ENCODE data around the gene MAP2K5.

MAP2K5 gene

DNA sequence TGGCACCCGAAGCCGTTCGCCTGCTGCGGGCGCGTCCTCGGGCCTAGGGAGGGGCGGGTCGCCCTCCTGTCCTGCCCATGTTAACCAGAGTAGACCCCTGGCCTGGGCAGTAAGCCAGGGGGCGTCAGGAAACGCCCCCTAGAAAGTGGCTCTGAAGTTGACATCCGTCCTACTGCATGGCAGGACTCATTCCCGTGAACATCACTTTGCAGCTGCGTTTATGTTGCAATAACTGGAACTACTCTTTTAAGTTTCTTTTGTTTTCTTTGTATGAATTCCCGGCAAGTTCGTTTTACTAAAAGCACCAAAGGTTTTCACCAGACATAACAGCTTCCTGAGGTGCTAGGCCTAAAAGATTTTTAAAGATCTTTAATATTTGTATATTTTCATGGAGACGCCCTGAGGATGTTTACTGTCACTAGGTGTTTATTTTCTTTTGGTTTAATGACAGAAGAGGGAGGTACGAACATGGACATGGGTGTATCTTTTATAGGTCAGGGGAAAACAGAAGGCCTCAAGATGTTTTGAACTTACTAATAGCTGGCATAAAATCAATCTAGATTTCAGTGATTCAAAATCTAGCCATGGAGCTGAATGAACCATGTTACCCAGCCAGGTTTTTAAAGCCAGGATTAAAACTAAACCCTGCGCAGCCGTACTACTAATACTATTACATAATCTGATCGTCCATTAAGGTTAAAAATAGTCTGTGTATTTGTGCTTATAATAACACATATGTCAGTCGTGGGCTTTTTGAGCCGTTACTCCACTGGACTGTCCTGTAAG, 20.5 kb upstream of the MAP2K5 start:
- DNase-seq, result no peak

GRCh38 chr15:67523330-67523729, 19.2 kb upstream of the MAP2K5 start:
- DNase-seq, result no peak

- DNase-seq, result no peak
Measured at GRCh38 chr15:67524235-67524634, 18.3 kb upstream of the MAP2K5 start.

DNA sequence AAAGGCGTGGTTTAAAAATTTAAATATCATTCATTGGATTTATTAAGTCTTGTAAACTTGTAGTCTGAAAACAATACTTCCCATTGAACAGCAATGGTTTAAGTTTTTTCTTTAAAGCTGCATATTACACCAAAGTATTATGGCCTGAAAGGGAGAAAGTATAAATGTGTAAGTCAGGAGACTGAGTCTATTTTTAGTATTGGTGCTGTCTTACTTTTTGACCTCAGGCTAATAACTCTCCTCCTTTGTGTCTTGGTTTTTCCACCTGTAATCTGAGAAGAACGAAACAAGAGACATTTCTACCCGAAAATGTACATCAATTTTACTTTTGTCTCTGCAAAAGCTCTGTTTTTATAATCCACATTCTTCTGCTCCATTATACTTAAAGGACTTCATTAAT, 14.0 kb upstream of the MAP2K5 start:
- no peak for DNase-seq

- no peak for DNase-seq
Measured at GRCh38 chr15:67531379-67531914, 11.1 kb upstream of the MAP2K5 start.

DNA sequence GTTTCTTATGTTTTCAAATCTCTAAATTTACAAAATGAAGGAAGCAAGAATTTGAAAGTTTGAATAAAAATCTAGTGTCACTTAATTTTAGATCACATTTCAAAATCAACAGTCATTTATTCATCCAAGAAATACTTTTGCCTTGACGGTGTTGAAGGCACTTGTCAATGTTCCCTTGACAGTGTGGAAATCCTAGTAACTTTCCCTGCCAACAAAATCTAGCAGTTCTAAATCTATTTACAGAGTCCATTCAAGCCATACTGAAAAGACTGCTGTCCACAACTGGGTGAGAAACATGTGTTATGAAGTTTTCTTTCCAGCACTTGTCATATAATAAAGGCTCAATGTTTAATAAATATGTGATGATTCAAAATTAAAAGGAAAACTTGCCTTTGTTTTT, 8.6 kb upstream of the MAP2K5 start:
- DNase-seq, result no peak

DNA sequence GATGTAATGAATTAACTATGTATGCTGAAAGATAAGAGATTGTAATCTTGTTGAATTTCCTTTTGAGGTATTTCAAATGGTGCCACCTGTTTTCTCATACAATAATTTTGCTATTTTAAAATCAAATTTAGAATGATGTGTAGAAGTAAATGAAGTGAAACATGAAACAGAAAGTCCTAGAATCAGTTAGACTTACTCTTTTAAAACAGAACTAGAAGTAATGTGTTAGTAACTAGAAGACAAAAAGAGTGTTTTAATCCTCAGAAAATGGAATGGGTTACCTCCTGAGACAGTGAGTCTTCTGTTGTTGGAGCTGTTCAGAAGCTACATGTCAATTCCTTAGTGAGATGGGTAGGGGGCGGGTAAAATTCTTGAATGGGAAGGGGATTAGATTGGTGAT, 8.1 kb upstream of the MAP2K5 start:
- no peak for DNase-seq

DNA sequence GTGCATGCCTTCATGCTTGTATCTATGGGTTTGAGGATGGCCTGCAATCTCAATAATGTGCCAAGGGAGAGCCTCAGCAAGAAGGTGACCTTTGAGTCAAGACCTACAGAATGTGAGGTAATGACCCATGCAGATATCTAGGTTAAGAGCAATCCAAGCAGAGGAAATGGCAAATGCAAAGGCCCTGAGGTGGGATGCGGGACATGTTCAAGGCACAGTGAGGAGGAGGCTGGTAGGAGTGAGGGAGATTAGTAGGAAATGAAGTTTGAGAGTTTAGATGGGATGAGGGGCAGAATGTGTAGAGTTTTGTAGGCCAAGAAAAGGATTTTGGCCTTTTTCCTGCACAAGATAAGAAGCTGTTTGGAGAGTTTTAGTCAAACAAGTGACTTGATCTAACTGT, 4.7 kb upstream of the MAP2K5 start:
- no peak for DNase-seq

GRCh38 chr15:67543348-67543718, 830 bp downstream of the MAP2K5 start:
- DNase-seq, result no peak

DNA sequence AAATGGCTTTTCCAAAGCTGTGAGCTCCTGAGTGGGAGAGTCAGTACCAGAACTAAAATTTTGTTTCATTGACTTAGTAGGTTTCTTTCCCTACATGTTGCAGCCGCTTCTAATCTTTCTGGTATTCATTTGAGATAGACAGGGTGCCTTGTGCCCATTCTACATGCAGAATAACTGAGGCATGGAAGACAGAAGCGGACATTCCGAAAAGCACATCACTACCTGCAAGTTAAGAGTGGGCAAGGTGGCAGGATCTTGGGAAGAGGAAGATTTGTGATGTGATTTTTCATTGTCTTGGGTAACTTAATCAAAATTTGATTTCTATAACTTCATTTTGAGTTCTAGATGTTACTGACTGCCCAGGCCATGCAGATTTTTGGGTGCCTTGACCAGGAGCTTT, 2.0 kb downstream of the MAP2K5 start:
- DNase-seq, result no peak

GRCh38 chr15:67545864-67546263, 3.4 kb downstream of the MAP2K5 start:
- no peak for DNase-seq

GRCh38 chr15:67547064-67547463, 4.6 kb downstream of the MAP2K5 start:
- DNase-seq, result no peak

DNA sequence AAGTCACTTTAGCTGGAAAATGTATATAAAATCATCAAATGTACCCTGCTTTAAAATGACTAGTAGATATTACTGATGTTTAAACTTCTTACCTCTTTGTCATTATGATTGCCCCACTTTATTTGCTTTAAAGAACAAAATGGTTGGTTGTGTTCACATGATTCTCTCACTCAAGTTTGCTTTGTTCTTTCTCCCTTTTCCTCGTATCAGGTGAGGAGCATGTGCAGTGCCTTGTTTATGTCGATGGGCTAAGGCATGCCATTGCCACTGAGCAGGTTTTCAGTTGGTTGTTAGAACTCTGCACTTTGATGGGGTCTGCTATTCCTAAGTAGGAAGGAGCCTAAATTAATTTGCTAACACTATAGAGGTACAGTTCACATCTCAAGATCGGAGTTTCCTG, 5.3 kb downstream of the MAP2K5 start:
- no peak for DNase-seq

DNA sequence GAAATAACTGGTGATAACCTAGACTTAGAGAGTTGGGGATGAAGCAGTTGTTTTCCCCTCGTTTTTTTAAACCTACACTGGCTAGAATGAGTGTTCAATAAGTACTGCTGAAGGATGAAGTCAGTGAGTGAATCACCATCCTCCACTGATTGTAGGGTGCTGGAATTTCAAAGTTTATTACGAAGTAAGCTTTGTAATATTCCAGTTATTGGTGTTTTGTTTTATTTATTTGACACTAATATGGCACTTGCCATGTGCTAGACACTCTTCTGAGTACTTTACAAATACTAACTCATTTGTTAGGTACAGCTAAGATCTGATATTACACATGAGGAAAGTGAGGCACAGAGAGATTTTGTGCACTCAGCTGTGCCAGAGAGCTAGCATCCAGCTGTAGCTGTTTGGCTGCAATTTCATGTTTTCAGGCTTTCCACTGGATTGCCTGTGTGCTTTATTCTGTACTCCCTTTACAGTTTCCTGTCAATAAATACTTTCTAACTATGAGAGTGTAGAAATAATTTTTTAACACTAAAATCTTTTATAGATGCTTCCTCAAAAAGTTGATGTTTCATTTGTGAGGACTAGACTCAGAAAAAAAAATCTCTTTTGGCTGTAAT, 5.8 kb downstream of the MAP2K5 start:
- DNase-seq, result no peak

DNA sequence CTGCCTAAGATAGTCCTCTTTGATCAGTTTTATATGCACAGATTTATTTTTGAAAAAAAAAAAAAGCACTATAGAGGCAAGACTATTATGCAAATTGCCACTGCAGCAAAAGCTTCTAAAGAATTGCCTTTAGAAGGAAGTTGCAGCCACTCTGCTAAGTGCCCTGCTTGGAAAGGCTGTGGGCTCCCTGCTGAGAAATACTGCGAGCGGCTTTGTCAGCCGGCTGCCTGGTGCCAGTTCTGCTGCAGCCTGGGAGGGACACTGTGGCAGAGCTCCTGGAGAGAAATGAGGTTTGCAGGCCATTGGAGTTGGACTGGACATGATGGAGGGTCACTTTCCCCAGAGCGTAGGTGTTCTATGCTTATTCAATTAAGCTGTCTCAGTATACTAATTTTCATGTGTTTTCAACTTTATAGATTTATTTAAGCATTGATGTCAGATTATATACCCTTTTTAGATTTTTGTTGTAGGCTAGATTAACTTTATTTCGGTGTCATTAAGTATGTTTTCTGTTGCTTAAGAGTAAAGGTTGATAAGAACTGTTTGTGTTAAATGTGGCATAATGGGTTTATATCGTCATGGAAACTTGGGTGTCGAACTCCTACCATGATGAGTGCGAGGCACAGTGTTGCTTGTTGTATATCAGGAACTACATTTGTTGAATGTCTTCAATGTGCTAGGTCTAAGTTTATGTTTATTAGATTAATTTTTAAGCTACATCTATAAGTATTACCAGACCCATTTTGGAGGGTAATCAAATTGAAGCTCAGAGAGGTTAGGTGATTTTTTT, 6.6 kb downstream of the MAP2K5 start:
- no peak for DNase-seq

- DNase-seq, result no peak
Measured at GRCh38 chr15:67549736-67550135, 7.2 kb downstream of the MAP2K5 start.

DNA sequence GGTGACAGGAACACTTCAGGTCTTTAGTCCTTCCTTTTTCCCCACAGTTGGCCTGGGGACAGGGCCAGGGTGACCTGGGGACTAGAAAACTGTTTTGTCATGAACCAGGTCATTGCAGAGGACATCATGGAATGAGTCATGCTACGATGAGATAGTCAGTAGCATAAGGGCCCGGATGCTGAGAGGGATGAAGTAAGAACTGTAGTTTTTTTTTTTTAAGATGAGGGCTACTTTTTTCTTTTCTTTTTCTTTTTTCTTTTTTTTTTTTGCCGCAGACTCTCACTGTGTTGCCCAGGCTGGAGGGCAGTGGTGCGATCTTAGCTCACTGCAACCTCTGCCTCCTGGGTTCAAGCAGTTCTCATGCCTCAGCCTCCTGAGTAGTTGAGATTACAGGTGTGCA, 8.0 kb downstream of the MAP2K5 start:
- DNase-seq, result no peak

- no peak for DNase-seq
Measured at GRCh38 chr15:67551207-67551743, 8.8 kb downstream of the MAP2K5 start.

DNA sequence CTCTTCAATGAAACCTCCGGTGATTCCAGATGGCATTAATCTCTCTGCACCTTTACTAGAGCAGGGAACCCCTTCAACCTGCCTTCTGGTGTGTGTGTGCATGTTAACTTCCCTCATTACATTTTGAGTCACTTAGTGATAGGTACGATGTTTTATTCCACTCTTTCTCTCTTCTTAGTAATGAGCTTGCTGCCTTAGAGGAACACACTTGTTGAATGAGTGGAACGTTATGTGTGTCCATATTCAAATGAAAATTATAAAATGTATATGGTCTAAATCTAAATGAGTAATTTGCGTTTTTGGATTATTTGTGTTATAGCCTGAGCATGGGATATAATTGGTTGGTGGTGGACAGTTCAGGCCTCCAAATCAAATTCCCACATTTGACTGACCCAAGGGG, 12.1 kb downstream of the MAP2K5 start:
- DNase-seq, result no peak

DNA sequence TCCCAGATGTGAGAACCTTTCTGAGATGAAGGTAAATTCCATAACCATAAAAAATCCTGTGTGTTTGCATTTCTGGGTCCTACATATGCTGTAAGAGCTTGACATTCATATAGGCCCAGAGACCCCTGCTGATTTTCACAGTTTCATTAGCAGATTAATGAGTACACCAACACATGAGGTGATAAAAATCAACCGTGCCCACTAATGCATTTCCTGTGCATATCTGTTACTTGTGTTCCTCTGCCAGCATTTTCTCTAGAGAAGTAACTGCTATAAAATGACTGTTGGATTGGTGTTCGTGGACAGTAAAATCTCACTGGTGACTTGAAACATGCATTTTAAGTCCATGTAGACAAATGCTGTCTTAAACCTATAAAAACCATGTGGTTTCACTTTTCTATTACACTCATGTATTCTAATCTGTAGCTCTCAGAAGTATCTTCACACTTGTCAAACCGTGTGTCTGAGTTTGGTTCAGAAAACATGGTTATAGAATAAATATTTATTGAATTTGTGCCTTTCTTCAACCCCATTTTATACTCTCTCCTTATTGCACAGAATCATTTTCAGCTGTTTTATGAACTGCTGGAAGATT, 14.6 kb downstream of the MAP2K5 start:
- no peak for DNase-seq

- DNase-seq, result no peak
Measured at GRCh38 chr15:67558502-67558901, 16.0 kb downstream of the MAP2K5 start.

DNA sequence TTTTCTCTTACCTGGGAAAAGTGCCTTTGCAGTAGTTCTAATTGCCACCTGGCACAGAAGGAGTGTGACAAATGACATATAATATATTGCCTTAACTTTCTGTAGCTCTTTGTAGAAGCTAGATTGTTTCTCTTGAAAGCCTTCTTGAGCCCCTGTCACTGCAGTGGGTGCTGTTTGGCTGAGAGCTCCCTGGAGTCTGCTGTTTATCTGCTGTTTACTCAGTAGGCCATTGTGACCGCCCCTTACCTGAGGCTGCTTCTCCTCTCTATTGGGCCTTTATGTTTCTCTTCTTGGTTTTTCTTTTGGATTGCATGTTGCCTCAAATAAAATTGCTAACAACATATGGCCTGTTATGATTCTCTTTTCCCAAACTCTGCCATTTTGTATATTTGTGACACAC, 16.7 kb downstream of the MAP2K5 start:
- DNase-seq, result no peak

DNA sequence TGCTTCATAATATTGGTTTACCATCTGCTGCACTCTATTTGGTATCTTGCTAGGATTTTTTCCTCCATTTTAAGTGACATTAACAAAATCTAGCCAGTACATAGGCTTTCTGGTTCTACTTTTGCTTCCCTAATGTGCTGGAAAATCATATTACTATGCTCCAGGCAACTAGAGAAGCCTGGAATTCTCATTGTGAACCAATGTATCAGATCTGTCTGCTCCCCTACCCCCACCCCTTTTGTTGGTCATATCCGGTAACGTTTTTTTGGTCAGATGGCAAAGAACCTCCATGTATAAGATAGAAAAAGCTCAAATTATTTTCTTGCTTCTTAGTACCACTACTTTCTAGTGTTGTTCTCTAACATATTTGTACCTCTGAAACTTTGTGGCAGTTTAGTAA, 17.1 kb downstream of the MAP2K5 start:
- DNase-seq, result no peak
